ENCODE data around the gene APOBEC3F. TPM values are rescaled to one million over a fixed set of nuclear protein-coding genes. Genes with fewer than 3 reads are reported as not detected.
"Not testable (repeated sequence)": the region's sequence is repeated elsewhere in the genome, so short reads cannot be mapped to it uniquely, and the experiment has no call there.

Gene APOBEC3F
- total RNA-seq: 39.6 and 45.3 TPM in 2 replicates

GRCh38 chr22:39040538-39041296 lies at the start of gene APOBEC3F:
Gene APOBEC3F (plus strand): TSS chr22:39040864. CDS start chr22:39040961, 97 bp downstream.
- intact Hi-C loops (cut with micrococcal nuclease): loop anchor here (1.0 to 5.0 kb wide), 3 partner anchors 26 to 104 kb away; partner anchors contain the start of gene APOBEC3C

- intact Hi-C loops (cut with micrococcal nuclease): not testable (repeated sequence)
Observed at GRCh38 chr22:38992871-38993371, 47.7 kb upstream of the APOBEC3F start.

- intact Hi-C loops (cut with micrococcal nuclease): no loop called here
Observed at GRCh38 chr22:38996105-38996504, 44.6 kb upstream of the APOBEC3F start.

- intact Hi-C loops (cut with micrococcal nuclease): no loop called here
Observed at GRCh38 chr22:38997518-38997917, 43.1 kb upstream of the APOBEC3F start.

GRCh38 chr22:39003165-39003638 lies 37.5 kb upstream of the APOBEC3F start:
- intact Hi-C loops (cut with micrococcal nuclease): loop anchor here (1.0 kb wide), 7 partner anchors 18 to 209 kb away; partner anchors contain the start of gene DNAL4

GRCh38 chr22:39007177-39007576 lies 33.5 kb upstream of the APOBEC3F start:
- intact Hi-C loops (cut with micrococcal nuclease): loop anchor here (1.0 kb wide), 3 partner anchors 111 to 299 kb away; no protein-coding TSS in a partner anchor

- intact Hi-C loops (cut with micrococcal nuclease): not testable (repeated sequence)
Observed at GRCh38 chr22:39008271-39008850, 32.3 kb upstream of the APOBEC3F start.

- intact Hi-C loops (cut with micrococcal nuclease): no loop called here
Observed at GRCh38 chr22:39010946-39011345, 29.7 kb upstream of the APOBEC3F start.

GRCh38 chr22:39012533-39013511 lies 27.8 kb upstream of the APOBEC3F start:
- intact Hi-C loops (cut with micrococcal nuclease): no loop called here

GRCh38 chr22:39013561-39013941 lies 27.1 kb upstream of the APOBEC3F start:
- intact Hi-C loops (cut with micrococcal nuclease): not testable (repeated sequence)

GRCh38 chr22:39013942-39014722 lies 26.5 kb upstream of the APOBEC3F start, which contains the start of gene APOBEC3C:
Gene APOBEC3C (plus strand): TSS chr22:39014257. CDS start chr22:39014363, 106 bp downstream.
- intact Hi-C loops (cut with micrococcal nuclease): loop anchor here (1.0 to 2.0 kb wide), 3 partner anchors 27 to 108 kb away; partner anchors contain the start of gene APOBEC3F

GRCh38 chr22:39014723-39015121 lies 25.9 kb upstream of the APOBEC3F start:
- intact Hi-C loops (cut with micrococcal nuclease): loop anchor here (1.0 to 2.0 kb wide), 3 partner anchors 26 to 108 kb away; partner anchors contain the start of gene APOBEC3F

GRCh38 chr22:39016592-39016991 lies 24.1 kb upstream of the APOBEC3F start:
- intact Hi-C loops (cut with micrococcal nuclease): no loop called here

GRCh38 chr22:39017596-39018365 lies 22.9 kb upstream of the APOBEC3F start:
- intact Hi-C loops (cut with micrococcal nuclease): no loop called here

- intact Hi-C loops (cut with micrococcal nuclease): loop anchor here (2.0 to 5.0 kb wide), 2 partner anchors 35 to 57 kb away; partner anchors contain the start of gene APOBEC3G
Observed at GRCh38 chr22:39020021-39020651, 20.5 kb upstream of the APOBEC3F start.

GRCh38 chr22:39021552-39022250 lies 19.0 kb upstream of the APOBEC3F start:
- intact Hi-C loops (cut with micrococcal nuclease): loop anchor here (2.0 to 5.0 kb wide), 2 partner anchors 37 to 56 kb away; partner anchors contain the start of gene APOBEC3G

- intact Hi-C loops (cut with micrococcal nuclease): loop anchor here (5.0 kb wide), 1 partner anchor 53 kb away; the partner anchor contains the start of gene APOBEC3G
Observed at GRCh38 chr22:39024519-39025308, 15.9 kb upstream of the APOBEC3F start.

Measured in T-helper 1 cell treated with Interleukin-12 subunit alpha and Interleukin-12 subunit beta and Interleukin-4 antibody, amounts not matched to agents 30 ng/mL and 1 ng/mL, for 36 hours (primary cell).